Activated CD4-positive, alpha-beta T cell treated with anti-CD3 and anti-CD28 coated beads, Interleukin-2, amount 50 U/mL, for 1 hour (primary cell): ENCODE results near the gene PARP2.
"Not testable (repeated sequence)": the region's sequence is repeated elsewhere in the genome, so short reads cannot be mapped to it uniquely, and the experiment has no call there.

Source experiments
- DNase-seq: peaks from one replicate; pipeline ENCODE4 v3.0.0-alpha.2; 2020

PARP2 gene

GRCh38 chr14:20347747-20348146 lies 4.3 kb downstream of the PARP2 start:
- DNase-seq: no peak

DNA sequence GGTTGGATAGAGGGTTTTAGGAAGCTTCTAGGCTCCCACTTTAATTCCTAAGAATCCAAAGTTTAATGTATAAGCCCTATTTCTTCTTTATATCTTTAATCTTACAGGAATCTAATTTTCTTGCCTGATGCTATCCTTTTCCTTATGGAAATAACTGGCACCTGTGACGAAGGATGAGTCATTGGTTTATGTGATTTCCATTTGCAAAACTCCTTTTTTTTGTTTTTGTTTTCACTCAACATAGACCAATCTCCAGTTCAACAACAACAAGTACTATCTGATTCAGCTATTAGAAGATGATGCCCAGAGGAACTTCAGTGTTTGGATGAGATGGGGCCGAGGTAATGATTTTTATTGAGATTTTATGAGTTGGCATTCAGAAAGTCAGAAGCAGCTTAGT lies 6.8 kb downstream of the PARP2 start:
- DNase-seq: no peak

DNA sequence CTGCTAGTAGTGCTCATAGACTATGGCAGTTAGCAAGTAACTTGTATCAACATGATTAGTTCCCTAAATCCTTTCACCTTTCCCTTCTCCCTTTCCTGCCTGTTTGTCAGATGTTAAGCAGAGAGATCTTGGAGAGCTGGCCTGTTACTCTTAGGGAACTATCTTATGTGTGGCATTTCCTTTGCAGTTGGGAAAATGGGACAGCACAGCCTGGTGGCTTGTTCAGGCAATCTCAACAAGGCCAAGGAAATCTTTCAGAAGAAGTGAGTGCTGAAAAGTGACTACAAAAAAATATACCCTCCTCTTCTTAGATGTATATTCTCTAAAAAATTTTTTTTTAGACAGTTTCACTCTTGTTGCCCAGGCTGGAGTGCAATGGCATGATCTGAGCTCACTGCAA lies 7.4 kb downstream of the PARP2 start:
- DNase-seq: no peak

GRCh38 chr14:20356422-20356821 lies 13.0 kb downstream of the PARP2 start:
- no peak for DNase-seq

DNA sequence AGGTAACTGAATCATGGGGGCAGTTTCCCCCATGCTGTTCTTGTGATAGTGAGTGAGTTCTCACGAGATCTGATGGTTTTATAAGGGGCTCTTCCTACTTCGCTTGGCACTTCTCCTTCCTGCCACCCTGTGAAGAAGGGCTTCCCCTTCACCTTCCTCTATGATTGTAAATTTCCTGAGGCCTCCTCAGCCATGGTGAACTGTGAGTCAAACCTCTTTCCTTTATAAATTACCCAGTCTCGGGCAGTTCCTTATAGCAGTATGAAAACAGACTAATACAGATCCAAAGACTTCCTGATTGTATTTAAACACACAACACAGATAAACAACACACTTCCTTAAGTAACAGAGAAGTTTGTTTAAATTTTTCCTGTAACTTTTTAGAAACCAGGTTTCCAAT lies 15.0 kb downstream of the PARP2 start:
- not testable (repeated sequence) for DNase-seq

- no peak for DNase-seq
Observed at GRCh38 chr14:20365928-20366327, 22.5 kb downstream of the PARP2 start.

DNA sequence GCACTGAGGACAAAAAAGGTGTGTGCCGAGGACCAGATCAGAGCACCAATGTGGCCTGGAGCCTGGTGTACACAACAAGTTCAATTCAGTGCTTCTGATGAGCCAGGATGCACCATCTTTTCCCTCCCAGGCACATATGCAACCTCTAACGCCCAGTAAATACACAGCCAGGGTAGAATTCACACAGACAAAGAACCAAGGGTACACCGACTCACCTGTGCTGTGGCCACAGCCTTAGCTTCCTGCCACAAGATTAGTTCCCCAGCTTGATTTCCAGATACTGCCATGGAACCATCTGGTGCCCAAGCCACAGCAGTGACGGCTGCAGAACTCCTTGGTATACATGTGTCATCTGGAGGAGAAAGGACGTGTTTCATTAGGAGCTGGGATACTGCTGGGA lies 29.4 kb downstream of the PARP2 start:
- no peak for DNase-seq

DNA sequence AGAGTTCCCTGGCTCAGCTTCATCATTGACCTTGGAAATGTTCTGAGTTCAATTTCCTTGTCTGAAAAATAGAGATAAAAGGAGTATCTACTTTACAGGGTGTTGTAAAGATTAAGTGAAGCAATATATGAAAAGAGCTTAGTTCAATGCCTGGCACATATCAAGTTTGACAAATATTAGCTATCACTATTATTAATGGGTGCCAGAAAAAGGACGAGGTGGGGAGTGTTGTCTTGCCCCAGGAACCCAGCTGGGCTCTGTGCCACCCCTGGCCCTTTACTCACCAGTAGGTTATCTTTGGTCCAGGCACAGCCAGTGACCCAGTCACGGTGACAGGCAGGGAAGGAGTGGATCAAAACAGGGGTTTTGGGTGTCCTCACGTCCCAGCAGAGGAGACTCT lies 32.0 kb downstream of the PARP2 start:
- DNase-seq: no peak

- no peak for DNase-seq
Observed at GRCh38 chr14:20376071-20376588, 32.7 kb downstream of the PARP2 start.

- no peak for DNase-seq
Observed at GRCh38 chr14:20377171-20377570, 33.7 kb downstream of the PARP2 start.

DNA sequence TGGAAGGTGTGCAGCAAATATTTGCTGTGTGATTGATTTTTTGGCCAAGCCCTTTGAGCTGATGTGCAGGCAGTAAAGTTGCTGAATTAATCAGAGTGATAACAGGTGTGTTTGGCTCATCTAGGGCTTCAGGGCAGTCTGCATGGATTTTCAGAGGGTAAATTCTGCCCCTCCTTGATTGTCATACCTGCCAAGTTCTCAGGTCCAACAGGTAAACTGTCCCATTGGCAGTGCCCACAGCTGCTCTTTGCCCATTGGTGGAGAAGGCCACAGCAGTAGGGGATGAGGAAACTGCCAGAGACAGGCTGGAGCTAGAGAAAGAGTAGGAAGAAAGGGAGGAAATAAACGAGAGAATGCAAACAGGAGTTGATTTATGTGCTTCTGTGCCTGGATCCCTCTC lies 36.3 kb downstream of the PARP2 start:
- no peak for DNase-seq

GRCh38 chr14:20380681-20381080 lies 37.2 kb downstream of the PARP2 start:
- no peak for DNase-seq

- DNase-seq: no peak
Observed at GRCh38 chr14:20381341-20381740, 37.9 kb downstream of the PARP2 start.

DNA sequence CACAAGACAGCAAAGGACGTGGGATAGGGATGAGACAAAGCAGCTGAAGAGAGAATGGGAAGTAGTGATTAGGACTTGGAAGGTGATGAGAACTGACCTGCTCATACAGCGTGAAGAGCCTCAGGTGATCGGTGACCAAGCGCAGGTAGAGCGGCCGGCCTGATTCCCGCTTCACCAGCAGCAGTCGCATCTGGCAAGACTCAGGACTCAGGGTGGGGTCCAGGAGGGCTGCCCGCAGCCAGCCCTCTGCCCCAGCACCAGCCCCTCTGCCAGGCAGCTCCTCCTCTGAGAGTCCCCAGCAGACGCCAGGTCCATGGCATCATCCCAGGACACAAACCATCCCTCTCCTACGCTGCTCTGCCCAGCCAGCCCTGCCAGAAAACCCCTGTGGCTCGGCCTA lies 39.1 kb downstream of the PARP2 start:
- DNase-seq: no peak

DNA sequence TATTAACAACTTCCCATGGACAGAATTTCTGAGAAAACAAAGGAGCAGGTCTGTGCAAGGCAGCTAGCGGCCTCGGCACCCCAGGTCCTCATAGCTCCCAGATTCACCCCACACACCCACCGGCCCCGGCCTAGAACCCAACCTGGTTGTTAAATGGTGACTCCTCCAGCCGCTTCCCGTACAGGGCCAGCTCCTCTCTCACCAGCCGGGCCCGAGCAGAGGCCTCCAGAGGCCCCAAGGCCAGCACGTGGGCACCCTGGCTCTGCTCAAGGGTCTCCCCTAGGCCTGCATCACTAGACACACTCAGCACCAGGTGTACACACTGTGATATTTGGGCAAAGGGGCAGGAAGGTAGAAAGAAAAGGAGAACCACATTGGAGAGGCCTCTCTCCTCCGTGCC lies 39.6 kb downstream of the PARP2 start:
- no peak for DNase-seq

DNA sequence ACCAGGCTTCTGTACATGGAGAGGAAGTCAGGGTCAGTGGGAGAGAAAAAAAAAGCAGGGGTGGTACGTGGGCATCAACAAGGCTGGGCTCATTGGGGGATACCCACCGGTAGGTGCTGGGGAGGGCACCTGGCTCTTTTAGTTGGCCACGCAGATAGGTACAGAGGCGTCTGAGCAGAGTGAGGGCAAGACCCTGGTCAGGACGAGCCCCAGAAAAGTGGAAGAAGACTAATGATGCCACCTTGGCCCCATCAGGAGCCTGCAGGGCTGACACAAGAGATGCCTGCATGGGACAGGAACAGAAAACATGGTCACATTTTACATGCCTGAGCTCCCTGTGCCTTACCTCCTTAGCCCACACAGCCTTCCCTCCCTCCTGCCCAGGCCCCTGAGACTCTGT lies 40.2 kb downstream of the PARP2 start:
- DNase-seq: no peak

DNA sequence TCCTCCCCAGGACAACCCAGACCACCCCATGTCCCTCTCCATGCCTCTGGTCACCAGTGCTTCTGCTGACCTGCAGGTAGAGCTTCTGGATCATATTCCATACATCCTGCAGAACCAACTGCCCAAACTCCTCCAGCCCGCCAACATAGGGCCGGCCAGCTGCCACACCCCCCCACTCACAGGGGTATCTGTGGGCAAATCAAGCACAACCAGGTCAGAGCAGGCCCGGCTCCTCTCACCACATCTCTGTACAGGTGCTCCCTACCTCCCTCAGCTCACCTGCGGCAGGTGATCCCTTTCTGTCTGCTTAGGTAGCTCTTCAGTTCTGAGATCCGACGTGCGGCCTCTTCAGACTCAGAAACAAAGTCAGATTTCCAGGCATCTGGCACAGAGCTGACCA lies 40.9 kb downstream of the PARP2 start:
- no peak for DNase-seq

- no peak for DNase-seq
Observed at GRCh38 chr14:20384886-20385285, 41.5 kb downstream of the PARP2 start.

DNA sequence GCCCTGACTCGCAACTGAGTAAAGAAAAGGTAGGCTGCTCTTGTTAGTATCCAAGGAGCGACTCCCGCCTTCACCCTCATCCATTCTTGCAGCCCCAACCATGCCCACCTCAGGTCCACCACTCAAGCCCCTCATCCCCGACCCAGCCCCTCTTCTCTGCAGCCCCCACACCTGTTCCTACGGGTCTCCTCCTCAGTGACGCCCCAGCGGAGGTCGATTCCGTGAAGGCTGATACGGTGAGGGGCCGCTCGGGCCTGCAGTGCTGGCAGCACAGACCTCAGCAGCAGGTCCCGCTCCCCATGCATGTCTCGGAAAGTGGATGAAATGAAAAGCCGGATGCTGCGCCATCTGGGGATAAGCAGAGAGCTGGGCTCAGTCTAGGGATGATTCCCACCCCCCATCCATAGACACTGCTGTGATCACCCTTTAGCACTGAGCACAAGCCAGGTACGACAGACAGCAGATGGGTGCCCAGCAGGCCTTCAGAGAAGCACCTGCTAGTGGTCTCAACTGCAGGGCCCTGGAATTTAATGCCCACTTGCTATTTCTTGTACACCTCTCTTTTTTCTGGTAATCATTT lies 42.9 kb downstream of the PARP2 start:
- DNase-seq: no peak

DNA sequence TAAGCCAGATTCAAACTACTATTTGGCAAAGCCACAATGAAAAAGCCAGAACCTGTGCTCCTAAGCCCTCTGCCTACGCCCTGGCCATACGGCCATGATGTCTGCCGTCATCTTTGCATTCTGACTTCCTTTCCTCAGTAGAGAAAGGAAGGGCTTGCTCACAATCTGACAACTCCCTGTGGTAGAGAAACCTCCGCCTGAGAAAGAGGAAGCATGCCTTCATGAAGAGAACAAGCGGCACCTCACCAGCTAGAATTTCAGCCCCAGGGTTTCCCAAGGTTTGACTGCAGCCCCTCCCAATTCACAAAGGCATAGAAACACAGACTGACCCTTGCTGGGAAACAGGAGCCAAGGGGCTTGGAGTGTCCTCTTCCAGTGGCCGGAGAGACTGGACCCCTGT lies 44.1 kb downstream of the PARP2 start:
- DNase-seq: no peak

GRCh38 chr14:20388159-20388558 lies 44.7 kb downstream of the PARP2 start:
- DNase-seq: no peak

DNA sequence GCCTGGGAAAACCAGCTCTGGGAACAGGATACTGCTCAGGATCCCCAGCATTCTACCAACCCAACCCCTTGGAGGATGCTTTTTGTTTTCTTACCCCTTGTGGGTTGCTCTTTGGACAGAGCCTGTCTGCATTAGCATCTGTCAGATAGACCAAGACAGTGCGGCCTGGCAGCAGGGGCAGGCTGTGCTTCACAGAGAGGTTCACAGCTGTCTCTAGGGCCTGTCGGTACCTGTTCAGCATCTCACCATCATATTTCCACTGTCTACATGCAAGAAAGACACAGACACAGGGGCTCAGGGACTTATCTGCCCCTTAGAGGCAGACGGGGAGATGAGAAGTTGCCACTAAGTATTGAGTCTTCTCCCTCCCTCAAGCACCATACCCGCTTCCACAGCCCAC lies 48.1 kb downstream of the PARP2 start:
- DNase-seq: no peak

GRCh38 chr14:20397511-20397910 lies 54.1 kb downstream of the PARP2 start:
- no peak for DNase-seq

- DNase-seq: no peak
Observed at GRCh38 chr14:20400589-20400964, 57.1 kb downstream of the PARP2 start.

GRCh38 chr14:20400965-20401593 lies 57.6 kb downstream of the PARP2 start:
- no peak for DNase-seq
